GM21723 (cell line): Measurements from ENCODE around the gene SPECC1L.
"Not testable (repeated sequence)": the region's sequence is repeated elsewhere in the genome, so short reads cannot be mapped to it uniquely, and the experiment has no call there.

ENCODE experiments used
- ATAC-seq: cut with Tn5 transposase; IDR thresholded peaks from one replicate; pipeline ENCODE4 v1.9.1; 2021; ENCODE audit warnings: mild to moderate bottlenecking, moderate library complexity; ENCODE audit not compliant: unreplicated experiment

SPECC1L gene

DNA sequence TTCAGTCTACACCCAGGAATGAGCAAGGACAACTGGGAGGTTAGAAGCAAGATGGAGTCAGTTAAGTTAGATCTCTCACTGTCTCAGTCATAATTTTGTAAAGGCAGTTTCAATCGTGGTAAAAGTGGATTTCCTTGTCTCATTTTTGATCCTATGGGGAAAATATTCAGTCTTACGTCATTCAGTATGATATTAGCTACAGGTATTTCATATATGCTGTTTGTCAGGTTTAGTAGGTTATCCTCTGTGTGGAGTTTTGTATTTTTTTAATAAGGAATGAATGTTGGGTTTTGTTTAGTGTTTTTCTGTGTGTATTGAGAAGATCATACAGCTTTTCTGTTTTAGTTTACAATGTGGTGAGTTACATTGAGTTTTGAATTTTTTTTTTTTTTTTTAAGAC is 11.8 kb downstream of the SPECC1L start:
- no peak for ATAC-seq

DNA sequence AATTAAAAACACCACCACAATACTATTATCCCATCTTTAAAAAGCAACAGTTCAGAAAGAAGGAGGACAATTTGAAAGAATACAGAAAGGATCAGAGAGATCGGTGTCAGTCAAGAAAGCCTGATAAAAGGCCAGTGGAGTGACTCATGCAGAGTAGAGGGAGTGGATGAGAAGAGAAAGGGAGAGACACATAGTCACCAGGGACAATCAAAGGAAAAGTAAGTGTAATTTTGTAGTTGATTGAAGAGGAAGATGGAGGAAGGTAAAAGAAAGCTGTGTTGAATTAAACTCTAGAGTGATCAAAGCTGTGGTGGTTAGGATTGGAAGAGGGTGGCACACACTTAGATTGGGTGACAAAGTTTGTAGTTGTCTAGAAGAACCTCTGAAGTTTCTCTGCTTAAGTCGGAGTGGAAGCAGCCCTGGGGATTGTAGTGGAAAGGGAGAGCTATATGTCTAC is 14.1 kb downstream of the SPECC1L start:
- ATAC-seq, result no peak

DNA sequence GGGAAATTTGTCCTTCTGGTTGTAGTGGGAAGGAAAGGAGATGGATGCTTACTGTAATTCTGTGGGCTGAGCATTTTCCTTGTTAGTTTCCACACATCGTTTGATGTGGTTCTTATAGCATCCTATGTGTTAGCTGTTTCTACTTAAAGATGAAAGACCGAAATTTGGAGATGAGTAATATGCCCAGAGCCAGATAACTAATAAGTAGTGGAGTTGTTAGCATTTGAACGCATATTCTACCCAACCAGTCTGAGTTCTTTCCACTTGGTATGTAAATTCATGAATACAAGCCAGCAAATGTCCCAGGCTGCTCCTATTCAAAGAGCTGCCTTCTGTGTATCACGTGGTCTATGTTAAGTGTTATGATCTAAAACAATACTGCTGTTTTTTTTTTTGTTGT is 14.6 kb downstream of the SPECC1L start:
- no peak for ATAC-seq

DNA sequence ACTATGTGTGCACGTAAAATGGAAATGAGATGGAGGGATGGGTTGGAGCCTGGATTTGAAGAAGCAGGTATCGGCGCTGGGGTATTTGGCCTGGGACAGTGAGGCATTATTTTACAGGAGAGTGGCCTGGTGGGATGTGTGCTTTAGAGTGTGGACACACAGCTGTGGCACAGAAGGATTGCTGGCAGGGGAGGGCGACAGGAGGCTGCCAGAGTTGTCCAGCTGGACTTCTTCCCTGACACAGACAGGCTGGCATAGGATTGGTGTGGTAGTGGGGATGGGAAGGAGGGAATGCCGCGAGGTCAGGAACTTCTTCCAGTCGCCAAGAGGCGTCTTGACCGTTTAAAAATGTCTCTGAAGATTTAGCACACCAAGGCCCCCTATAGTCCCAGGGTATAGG is 16.6 kb downstream of the SPECC1L start:
- not testable (repeated sequence) for ATAC-seq

DNA sequence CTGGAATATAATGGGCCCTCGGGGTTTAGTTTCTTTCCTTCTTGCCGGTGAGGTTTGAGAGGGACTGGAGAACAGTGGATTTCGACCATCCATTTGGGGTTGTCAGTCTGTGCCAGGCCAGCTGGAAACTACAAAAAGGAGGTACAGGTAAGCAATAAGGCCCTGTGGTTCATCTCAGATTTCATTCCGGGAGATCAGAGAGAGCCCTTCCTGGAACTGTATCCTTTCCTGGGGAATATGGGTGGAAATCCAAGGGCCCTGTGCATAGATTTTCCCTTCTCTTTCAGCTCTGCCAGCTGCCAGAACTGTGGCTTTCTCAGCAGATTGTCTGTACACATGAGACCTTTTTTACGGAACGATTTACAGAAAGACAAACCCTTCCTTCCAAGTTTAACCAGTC is 17.2 kb downstream of the SPECC1L start:
- ATAC-seq, result not testable (repeated sequence)

DNA sequence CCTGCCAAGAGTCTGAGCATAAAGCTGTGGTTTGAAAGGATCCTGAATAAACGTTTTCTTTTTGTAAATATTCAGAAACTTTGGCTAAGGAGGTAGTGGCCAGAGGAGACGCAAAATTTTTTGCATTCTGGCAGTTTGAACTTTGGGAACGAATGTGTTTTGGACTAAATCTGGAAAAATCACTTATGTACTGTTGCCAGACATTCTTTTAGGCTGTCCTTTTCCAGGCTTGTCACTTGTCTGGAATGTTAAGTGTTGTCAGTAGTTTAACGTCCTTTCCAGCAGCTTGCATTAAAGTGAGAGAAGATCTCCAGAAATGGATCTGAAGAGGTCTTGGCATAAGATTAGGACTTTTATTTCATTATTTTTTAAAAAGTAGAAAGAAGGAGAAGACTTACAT is 18.5 kb downstream of the SPECC1L start:
- no peak for ATAC-seq

DNA sequence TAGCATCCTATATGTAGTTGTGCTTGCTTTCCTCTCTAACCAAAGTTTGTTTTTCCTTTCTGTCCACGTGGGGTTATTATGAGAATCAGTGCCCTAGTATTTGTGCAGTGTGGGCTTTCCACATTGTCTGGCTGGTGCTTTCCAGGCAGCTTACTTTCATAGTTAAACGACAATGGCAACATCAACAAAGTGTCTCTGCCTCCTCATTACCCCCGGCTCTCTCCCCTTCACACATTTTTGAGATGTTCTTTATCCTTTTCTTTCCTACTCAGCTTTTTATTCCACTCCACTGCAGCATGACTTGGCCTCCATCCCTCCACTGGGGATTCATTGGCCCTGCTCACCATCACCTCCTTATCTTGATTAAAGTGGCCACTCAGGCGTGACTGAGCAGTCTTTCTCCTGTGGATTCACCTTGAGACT is 19.1 kb downstream of the SPECC1L start:
- ATAC-seq, result no peak

DNA sequence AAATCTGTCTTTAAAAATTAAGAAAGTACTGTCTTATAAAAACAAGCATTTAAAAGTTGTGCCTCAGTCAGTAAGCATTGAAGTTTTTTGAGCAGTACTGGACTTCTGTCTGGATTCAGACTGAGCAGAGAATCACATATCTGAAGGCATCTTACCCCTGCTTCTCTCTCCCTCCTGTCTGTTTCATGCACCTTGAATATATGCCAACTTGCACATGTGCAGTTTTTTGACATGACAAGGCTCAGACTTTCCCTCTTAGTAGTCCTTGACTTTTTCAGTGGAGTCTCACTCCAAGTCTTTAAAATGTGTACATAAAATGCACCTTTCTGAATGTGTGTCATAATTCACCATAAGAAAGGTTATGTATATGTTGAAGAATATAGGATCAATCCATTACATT is 19.8 kb downstream of the SPECC1L start:
- no peak for ATAC-seq

- ATAC-seq, result no peak
Observed at GRCh38 chr22:24291515-24292201, 21.0 kb downstream of the SPECC1L start.

- not testable (repeated sequence) for ATAC-seq
Observed at GRCh38 chr22:24292202-24292830, 21.7 kb downstream of the SPECC1L start.

- not testable (repeated sequence) for ATAC-seq
Observed at GRCh38 chr22:24294913-24295312, 24.3 kb downstream of the SPECC1L start.

GRCh38 chr22:24298497-24299155 is 28.0 kb downstream of the SPECC1L start:
- ATAC-seq, result not testable (repeated sequence)

DNA sequence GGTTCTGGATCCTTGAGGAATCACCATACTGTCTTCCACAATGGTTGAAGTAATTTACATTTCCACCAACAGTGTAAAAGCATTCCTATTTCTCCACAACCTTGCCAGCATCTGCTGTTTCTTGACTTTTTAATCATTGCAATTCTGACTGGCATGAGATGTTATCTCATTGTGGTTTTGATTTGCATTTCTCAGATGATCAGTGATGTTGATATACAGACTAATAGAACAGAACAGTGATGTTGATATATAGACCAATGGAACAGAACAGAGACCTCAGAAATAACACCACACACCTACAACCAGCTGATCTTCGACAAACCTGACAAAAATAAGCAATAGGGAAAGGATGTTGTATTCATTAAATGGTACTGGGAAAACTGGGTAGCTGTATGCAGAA is 29.9 kb downstream of the SPECC1L start:
- not testable (repeated sequence) for ATAC-seq

GRCh38 chr22:24302591-24302990 is 32.0 kb downstream of the SPECC1L start:
- ATAC-seq, result no peak

DNA sequence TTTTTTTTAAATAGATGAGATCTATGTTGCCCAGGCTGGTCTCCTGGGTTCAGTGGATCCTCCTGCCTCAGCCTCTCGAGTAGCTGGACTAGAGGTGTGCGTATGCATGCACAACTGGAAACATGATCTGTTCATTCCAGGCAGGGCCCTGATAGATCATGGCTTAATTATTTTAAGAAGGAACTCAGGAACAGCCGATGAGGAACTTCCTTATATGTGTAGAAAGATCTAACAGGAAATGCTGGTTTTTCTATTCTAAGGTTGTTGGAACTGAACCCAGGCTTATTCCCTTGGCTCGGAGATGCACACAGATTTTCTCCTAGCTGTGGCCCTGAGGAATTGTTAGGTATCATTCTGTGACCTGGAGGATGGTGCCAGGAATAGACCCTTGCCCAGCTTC is 32.4 kb downstream of the SPECC1L start:
- ATAC-seq, result no peak

- no peak for ATAC-seq
Observed at GRCh38 chr22:24304062-24304675, 33.5 kb downstream of the SPECC1L start.

DNA sequence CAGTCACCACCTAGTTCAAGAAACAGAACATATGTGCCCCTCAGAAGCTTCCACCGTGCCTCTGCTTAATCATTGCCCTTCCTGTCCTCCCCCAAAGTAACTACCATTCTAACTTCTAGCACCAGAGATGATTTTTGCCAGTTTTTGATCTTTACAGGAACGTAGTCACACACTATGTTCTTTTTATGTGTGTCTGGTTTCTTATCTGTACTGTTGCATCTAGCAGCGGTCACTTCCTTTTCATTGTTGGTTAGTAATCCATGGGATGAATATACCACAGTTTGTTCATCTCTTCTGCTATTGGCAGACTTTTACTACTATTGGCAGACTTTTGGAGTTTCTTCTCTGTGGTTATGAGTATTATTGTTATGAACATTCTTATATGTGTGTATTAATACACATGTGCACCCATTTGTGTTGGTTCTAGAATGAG is 34.6 kb downstream of the SPECC1L start:
- ATAC-seq, result no peak

DNA sequence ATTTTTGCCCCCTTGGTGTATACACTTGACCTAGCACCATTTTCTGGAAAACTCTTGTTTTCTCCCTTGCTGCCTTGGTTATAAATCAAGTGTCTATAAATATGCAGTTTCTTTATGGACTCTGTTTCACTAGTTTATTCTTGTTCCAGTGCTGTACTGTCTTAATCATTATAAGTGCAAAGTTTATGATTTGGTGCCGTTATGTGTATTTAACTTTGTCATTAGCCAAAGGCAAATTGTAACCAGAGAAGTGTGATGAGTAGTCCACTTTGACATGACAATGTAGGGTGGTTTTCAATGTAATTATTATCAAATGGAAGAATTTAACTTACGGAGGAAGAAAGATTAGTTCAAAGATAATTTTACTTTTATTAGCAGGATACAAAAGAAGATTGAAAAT is 40.3 kb downstream of the SPECC1L start:
- ATAC-seq, result no peak

- no peak for ATAC-seq
Observed at GRCh38 chr22:24315367-24315966, 44.8 kb downstream of the SPECC1L start.

- not testable (repeated sequence) for ATAC-seq
Observed at GRCh38 chr22:24316264-24316663, 45.6 kb downstream of the SPECC1L start.

DNA sequence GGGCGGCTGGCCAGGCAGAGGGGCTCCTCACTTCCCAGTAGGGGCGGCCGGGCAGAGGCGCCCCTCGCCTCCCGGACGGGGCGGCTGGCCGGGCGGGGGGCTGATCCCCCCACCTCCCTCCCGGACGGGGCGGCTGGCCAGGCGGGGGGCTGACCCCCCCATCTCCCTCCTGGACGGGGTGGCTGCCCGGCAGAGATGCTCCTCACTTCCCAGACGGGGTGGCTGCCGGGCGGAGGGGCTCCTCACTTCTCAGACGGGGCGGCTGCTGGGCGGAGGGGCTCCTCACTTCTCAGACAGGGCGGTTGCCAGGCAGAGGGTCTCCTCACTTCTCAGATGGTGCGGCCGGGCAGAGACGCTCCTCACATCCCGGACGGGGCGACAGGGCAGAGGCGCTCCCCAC is 46.9 kb downstream of the SPECC1L start:
- ATAC-seq, result not testable (repeated sequence)
